NK-92 treated with Interleukin-12 subunit alpha and Interleukin-12 subunit beta, amount 100 ng/mL, for 24 hours (cell line): ENCODE measurements around the gene CCBE1.

Source experiments
- DNase-seq: peaks from one replicate; lab custom pipeline; 2025; lab: John Stamatoyannopoulos, UW

The CCBE1 gene

DNA sequence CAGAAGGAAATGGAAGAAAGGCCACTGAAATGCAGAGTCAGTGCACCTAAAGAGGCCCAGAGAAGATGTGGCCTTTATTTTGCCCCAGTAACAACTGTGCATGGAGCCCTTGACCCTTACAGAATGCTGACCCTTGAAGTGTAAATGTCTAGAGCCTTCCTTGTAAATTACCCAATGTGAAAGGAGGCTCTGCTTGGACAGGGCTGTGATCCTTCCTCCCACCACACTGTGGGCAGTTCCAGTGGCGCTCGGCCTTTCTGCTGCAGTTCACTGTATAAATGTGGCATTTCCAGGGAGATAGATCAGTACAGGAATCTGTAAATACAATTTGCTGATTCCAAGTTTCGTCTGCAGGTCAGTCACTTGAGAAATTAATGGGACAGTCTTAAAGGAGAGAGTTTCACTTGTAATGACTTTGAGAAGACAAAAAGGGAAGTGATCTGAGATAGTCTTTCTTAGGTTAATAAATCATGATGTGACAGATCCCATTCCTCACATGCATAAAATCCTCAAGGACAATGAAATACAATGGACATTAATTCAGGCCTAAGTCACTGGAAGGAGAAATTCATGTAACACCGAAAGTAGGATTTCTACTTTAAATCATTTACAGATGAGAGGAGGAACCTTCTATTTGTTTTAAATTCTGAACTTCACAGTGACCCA is 204.3 kb downstream of the CCBE1 start:
- no peak for DNase-seq

DNA sequence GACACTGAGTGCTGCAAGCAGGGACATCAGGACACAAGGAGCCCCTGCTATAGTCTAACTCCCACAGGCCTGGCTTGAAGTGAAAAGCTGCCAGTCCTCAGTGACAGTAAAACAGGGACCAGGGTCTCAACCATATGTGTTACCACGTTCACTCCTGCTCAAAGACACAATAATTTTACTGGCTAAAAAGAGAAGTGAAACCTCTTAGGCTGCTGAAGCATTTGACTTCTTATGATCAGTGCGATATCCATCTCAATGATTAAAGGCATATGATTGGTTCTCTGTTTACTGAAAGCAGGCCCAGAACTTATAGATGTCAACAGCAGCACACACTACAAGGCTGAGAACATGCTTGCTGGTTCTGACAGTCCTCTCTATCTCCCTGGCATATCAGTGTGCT is 208.3 kb downstream of the CCBE1 start:
- DNase-seq, result no peak

DNA sequence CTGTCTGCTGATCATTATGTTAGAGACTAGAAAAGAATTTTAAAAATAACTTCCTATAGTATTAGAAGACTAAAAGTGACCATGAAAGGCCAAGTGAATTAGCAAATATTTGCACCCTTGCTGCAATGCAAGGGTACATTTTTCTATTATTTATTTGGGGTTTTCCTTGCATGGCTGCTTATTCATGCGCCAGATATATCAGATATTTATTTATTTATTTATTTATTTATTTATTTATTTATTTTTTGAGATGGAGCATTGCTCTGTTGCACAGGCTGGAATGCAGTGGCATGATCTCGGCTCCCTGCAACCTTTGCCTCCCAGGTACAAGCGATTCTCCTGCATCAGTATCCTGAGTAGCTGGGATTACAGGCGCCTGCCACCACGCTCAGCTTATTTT is 211.8 kb downstream of the CCBE1 start:
- no peak for DNase-seq

DNA sequence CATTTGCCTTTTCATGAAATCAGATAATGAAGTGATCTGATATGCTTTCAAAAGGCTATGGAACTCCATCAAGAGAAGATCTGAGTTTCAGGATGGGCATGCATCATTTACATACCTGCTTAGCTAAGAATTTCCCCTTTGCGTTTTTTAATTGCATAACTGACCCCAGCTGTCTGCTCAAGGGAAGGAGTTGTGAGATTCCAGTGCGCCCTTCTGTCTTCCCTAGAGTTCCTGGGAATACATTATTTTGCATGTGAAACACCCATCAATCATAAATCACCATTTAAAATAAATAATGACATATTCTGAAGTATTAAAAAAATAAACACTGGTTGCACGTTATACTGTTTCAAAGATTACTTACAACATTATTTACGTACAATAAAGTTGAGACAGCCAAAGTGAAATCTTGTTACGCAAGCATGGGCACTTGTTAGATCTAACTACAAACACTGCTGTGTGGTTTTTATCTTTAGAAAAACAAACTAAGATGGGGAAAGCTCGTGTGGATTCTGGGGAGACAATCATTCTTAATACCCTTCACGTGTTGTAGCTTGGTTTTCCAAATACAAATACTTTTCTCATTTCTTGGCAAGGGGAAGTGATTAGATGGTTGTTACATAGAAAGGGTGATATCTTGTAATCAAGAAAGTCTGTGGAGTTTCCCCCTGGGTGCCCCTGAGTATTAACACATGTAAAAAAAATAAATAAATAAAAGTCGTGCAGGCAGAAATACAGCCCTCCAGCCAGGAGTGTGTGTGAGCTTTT is 212.5 kb downstream of the CCBE1 start:
- no peak for DNase-seq

- no peak for DNase-seq
Measured at GRCh38 chr18:59484131-59484530, 213.1 kb downstream of the CCBE1 start.

- no peak for DNase-seq
Measured at GRCh38 chr18:59481436-59481835, 215.8 kb downstream of the CCBE1 start.

GRCh38 chr18:59479776-59480175 is 217.4 kb downstream of the CCBE1 start:
- no peak for DNase-seq

DNA sequence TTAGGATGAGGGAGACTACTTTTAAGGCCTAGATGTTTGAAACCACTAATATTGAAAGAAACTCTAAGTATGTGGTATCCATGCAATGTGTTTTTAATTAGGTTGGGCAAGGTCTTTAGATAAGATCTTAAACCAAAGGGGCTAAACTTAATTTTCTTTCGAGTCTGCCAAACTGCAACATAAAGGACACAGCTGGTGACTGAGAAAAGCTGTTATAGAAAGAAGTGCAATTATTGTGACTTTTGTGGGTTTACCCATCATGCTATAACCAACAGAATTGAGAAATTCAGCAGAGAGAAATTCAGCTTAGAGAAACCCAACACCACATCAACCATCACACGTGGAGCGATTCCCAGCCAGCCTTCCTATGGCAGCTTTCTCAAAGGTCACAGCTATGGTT is 218.6 kb downstream of the CCBE1 start:
- no peak for DNase-seq

GRCh38 chr18:59477849-59478248 is 219.4 kb downstream of the CCBE1 start:
- DNase-seq, result no peak

GRCh38 chr18:59470561-59471121 is 226.6 kb downstream of the CCBE1 start:
- DNase-seq, result no peak

GRCh38 chr18:59469463-59470180 is 227.6 kb downstream of the CCBE1 start:
- no peak for DNase-seq

DNA sequence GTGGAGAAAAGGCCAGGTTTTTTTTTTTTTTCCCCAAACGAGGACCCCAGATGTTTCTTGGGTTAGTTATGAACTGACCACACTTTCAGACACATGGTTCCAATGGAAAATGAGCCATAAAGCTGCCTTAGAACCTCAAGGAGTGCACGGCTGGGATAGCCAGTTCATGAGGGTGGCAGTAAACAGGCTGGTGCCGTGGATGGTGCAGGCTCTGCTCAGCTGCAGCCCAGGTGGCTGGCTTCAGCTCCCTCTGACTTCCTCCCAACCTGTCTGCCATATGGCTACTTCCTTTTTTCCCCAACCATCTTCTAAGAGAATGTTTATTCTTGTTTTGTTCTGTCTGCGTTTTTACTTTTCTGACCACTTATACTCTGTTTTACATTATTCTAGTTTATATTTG is 228.4 kb downstream of the CCBE1 start:
- DNase-seq, result no peak

DNA sequence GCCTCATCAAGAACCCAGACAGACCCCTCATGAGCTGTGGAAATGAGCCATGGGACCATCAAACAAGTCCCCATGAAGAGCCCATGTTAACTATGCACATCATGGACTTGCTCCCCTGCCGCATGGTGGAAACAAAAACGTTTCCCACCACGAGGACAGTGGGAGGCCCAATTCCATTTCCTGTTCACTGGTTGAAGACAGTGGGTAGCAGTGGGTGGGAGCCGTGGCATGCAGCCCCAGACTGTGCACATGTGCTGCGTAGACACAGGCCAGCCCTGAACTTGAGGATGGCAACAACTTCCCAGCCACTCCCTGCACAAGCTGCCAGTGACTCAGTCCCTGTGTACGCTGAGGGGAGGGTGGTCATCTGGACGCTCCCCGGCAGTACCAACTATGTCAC is 229.7 kb downstream of the CCBE1 start:
- DNase-seq, result no peak

GRCh38 chr18:59466980-59467379 is 230.2 kb downstream of the CCBE1 start:
- no peak for DNase-seq

DNA sequence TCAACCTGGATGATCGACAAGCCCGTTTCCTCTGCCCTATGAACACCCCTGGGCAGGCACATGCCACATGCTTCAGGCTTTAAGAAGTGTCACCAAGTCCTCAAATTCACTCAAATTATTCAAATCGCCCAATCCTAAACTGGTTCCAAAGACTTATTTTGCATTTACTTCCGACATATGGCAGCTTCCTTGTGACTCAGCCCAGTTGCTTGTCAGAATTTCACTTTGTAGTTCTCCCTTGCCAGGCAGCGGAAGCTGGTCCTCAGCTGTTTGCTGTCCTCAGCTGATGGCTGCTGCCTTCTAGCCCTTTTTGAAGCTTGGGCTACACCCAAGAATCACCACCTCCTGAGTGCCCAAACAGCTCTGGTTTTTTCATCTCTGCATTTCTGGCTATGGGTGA is 232.7 kb downstream of the CCBE1 start:
- DNase-seq, result no peak

DNA sequence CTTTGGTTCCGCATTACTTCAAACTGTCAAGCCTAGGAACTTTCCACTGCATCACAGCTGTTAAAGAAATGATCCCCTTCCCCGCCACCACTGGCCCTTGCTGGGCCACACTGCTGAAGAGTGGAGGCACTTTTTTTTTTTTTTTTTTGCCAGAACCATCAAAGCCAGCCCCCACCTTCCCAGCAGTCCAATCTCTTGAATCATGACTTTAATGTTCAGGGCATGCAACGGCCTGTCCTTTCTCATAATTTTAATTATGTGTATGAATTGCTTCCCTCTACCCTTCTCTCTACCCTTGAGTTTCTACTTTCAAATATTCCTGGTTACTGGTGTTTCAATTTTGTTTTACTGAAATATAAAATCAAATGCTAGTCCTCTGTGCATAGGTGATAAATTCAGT is 236.1 kb downstream of the CCBE1 start:
- DNase-seq, result no peak

DNA sequence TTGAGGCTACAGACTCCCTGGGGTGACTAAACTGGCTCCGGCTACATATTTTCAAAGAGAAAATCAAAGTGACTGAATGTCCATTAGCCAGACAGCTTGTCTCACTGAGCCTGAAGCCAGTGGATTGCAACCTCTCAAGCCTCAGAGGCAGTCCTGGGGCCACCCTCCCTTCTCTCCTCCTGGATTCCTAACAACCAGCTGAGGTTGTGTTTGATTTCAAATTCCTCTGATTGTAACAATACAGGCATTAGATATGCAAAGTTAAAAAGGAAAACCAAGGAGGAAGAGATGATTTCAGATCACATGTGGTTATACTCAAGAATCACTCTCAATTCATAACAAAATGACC is 237.2 kb downstream of the CCBE1 start:
- DNase-seq, result no peak

DNA sequence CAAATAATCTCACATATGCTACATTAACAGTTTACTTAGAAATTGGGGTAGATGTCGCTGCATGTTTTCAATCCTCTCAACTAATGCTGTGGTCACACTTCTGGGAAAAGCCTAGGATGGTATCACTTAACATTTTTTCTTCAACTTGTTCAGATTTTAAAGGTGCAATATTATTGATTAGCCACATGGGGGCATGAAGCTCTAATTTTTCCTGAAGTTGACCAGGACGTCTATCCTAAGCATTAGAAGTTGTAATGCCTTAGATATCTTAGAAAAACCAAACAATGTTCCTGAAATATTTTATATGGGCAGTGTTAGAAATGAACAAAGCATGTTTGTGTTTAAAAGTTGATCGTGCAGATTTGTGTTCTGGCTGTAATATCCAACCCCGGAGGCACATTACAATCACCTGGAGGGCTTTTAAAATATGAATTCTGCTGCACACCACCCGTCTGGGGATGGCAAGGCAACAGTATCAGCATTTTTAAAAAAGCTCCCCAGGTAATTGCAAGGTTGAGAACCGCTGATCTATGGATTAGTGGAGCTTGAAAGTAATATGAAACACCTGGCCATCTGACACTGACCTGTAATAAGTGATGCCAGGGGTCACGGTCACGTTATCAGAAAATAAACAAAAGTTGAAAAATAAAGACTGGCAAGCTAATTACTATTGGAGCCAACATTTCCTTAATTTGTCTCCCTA is 237.7 kb downstream of the CCBE1 start:
- DNase-seq, result no peak

- DNase-seq, result no peak
Measured at GRCh38 chr18:59458575-59458974, 238.6 kb downstream of the CCBE1 start.

GRCh38 chr18:59456657-59457056 is 240.6 kb downstream of the CCBE1 start:
- no peak for DNase-seq

GRCh38 chr18:59455728-59456276 is 241.4 kb downstream of the CCBE1 start:
- DNase-seq, result no peak
